K562 treated with DMSO at 1 percent for 4 hours (cell line): ENCODE results near the gene MCF2L2. TPM values are rescaled to one million over a fixed set of nuclear protein-coding genes. Genes with fewer than 3 reads are reported as not detected.

Experiments
- total RNA-seq: library from RNA; unstranded; fragments of 300-600 nt; gene quantifications from 2 replicates; pipeline ENCODE4 v1.2.3, GENCODE V29; 2022; ENCODE audit not compliant: insufficient read depth

Gene MCF2L2, protein sequence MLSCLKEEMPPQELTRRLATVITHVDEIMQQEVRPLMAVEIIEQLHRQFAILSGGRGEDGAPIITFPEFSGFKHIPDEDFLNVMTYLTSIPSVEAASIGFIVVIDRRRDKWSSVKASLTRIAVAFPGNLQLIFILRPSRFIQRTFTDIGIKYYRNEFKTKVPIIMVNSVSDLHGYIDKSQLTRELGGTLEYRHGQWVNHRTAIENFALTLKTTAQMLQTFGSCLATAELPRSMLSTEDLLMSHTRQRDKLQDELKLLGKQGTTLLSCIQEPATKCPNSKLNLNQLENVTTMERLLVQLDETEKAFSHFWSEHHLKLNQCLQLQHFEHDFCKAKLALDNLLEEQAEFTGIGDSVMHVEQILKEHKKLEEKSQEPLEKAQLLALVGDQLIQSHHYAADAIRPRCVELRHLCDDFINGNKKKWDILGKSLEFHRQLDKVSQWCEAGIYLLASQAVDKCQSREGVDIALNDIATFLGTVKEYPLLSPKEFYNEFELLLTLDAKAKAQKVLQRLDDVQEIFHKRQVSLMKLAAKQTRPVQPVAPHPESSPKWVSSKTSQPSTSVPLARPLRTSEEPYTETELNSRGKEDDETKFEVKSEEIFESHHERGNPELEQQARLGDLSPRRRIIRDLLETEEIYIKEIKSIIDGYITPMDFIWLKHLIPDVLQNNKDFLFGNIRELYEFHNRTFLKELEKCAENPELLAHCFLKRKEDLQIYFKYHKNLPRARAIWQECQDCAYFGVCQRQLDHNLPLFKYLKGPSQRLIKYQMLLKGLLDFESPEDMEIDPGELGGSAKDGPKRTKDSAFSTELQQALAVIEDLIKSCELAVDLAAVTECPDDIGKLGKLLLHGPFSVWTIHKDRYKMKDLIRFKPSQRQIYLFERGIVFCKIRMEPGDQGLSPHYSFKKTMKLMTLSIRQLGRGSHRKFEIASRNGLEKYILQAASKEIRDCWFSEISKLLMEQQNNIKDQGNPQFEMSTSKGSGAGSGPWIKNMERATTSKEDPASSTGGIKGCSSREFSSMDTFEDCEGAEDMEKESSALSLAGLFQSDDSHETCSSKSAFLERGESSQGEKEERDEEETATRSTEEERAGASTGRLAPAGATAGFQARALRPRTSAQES
- 1.6 and 2.1 TPM in 2 replicates for total RNA-seq

DNA sequence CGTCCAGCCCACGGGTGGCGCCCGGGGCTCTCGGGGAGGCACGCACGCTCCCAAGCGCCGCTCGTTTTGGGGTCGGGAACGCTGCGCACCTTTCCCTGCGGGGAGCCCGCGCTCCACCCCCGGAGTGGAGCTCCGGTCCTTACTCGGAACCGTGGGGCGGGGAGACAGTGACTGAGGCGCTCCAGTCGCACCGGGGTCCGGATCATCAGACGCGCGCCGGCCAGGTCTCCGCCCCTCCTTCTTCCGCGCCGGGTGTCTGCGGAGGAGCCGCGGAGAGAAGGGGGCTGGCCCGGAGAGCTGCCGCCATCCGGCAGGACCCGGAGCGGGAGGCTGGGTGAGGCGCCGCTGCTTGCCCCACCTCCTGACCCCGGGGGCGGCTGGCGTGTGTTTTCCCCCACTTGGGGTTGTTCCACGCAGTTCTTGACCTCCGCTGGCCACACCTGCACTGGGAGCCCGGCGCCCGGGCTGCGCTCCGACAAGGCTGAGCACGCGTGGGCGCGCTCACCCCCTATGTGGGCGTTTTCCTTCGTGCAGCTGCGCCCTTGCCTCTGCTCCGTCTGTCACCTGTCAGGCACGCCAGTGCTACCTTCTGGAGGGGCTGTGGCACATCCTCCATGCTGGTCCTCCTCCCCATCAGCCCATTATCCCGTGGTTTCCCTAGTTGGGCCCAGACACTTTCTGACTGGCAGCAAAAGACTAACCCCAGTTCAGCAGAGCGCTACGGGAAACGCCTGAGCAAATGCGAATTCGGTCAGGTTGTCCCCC lies at the start of gene MCF2L2:
TSS of gene MCF2L2 (minus strand) at position 173 of the 765 bp plus-strand sequence. CDS start 642 bp downstream, outside the sequence.

DNA sequence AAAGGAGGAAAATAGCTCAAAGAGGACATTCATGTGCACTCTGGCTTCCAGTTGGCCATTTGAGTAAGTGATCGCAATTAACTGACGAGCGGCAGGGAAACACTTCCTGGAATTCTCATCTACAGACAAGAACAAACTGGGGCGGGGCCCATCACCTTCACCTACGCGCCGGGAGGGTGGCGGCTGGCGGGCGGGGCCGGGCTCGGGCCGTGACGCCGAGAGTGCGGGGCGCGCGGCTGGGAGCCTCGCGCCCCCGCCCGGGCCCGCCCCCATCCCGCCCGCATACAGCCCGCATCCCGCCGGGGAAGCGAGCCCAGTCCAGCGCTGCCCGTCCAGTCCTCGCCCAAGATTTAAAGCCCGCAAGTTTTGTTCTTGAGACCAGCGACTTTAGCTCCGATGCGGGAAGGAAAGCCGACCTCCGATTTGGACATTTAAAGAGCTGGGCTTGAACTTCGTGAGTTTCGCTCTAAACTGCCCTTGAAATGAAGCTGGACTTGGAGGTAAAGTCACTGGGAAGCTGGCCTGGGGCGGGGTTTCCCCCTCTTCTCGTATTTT lies 175.4 kb downstream of the MCF2L2 start, which contains the start of gene B3GNT5:
TSS of gene B3GNT5 (plus strand) at position 281 of the 555 bp plus-strand sequence. CDS start 16,546 bp downstream, outside the sequence.

Other genes starting within 250 kb of the MCF2L2 start
- gene B3GNT5, start 175.4 kb downstream of the MCF2L2 start, total RNA-seq, result 8.9 and 9.4 TPM in 2 replicates
- 1.6 and 2.4 TPM in 2 replicates for gene KLHL6, start 127.1 kb upstream of the MCF2L2 start, total RNA-seq
- 18.8 and 31.8 TPM in 2 replicates for gene KLHL24, start 207.0 kb upstream of the MCF2L2 start, total RNA-seq